ENCODE measurements around the gene EDRF1.
A peak's percentile ranks its signal among the peaks of the same experiment; 100 is the strongest.
"Not testable (repeated sequence)": the region's sequence is repeated elsewhere in the genome, so short reads cannot be mapped to it uniquely, and the experiment has no call there.

The EDRF1 gene

GRCh38 chr10:125707541-125708468 is 11.7 kb upstream of the EDRF1 start:
- peak; percentile 92 for FAIRE-seq
- peak; percentile 60 for DNase-seq (ENCODE audit: low spot score)

- FAIRE-seq (no peak), DNase-seq (ENCODE audit: low spot score) (no peak)
These were observed 10.5 kb upstream of the EDRF1 start for GRCh38 chr10:125708971-125709503.

GRCh38 chr10:125709553-125710474 is 9.7 kb upstream of the EDRF1 start:
- no peak for DNase-seq (ENCODE audit: low spot score)
- no peak for FAIRE-seq

GRCh38 chr10:125711110-125711750 is 8.3 kb upstream of the EDRF1 start:
- no peak for DNase-seq (ENCODE audit: low spot score)
- FAIRE-seq = no peak

- DNase-seq (ENCODE audit: low spot score); FAIRE-seq: not testable (repeated sequence)
These were observed 4.8 kb upstream of the EDRF1 start for GRCh38 chr10:125714728-125715127.

- no peak for DNase-seq (ENCODE audit: low spot score)
- FAIRE-seq = no peak
These were observed 483 bp downstream of the EDRF1 start for GRCh38 chr10:125720002-125720382.

GRCh38 chr10:125721035-125721434 is 1.5 kb downstream of the EDRF1 start:
- no peak for FAIRE-seq
- no peak for DNase-seq (ENCODE audit: low spot score)

GRCh38 chr10:125722811-125723210 is 3.3 kb downstream of the EDRF1 start:
- DNase-seq (ENCODE audit: low spot score) = no peak
- no peak for FAIRE-seq

- DNase-seq (ENCODE audit: low spot score) (no peak), FAIRE-seq (no peak)
These were observed 7.4 kb downstream of the EDRF1 start for GRCh38 chr10:125726914-125727313.

GRCh38 chr10:125727436-125727835 is 7.9 kb downstream of the EDRF1 start:
- DNase-seq (ENCODE audit: low spot score) (no peak), FAIRE-seq (no peak)

GRCh38 chr10:125734148-125734547 is 14.6 kb downstream of the EDRF1 start:
- no peak for FAIRE-seq
- DNase-seq (ENCODE audit: low spot score) = no peak

GRCh38 chr10:125734823-125735222 is 15.3 kb downstream of the EDRF1 start:
- FAIRE-seq (peak; percentile 17), DNase-seq (ENCODE audit: low spot score) (no peak)

- DNase-seq (ENCODE audit: low spot score) (no peak), FAIRE-seq (no peak)
These were observed 18.7 kb downstream of the EDRF1 start for GRCh38 chr10:125738206-125738605.

GRCh38 chr10:125739994-125740679 is 20.6 kb downstream of the EDRF1 start:
- DNase-seq (ENCODE audit: low spot score) = no peak

GRCh38 chr10:125742465-125742864 is 23.0 kb downstream of the EDRF1 start:
- DNase-seq (ENCODE audit: low spot score) = no peak
- peak; percentile 12 for FAIRE-seq

More at GRCh38 chr10:125739994-125740679, 20.6 kb downstream of the EDRF1 start:
- FAIRE-seq = no peak

GRCh38 chr10:125744909-125745308 is 25.4 kb downstream of the EDRF1 start:
- DNase-seq (ENCODE audit: low spot score) (no peak), FAIRE-seq (no peak)

GRCh38 chr10:125747417-125747816 is 27.9 kb downstream of the EDRF1 start:
- FAIRE-seq (no peak), DNase-seq (ENCODE audit: low spot score) (no peak)

GRCh38 chr10:125756196-125756595 is 36.7 kb downstream of the EDRF1 start:
- DNase-seq (ENCODE audit: low spot score) (no peak), FAIRE-seq (no peak)

GRCh38 chr10:125756853-125757487 is 37.5 kb downstream of the EDRF1 start:
- no peak for FAIRE-seq

GRCh38 chr10:125757742-125758141 is 38.2 kb downstream of the EDRF1 start:
- no peak for FAIRE-seq
- DNase-seq (ENCODE audit: low spot score) = no peak

More at GRCh38 chr10:125756853-125757487, 37.5 kb downstream of the EDRF1 start:
- no peak for DNase-seq (ENCODE audit: low spot score)

All from RCC 7860 (cell line).